Measurements from ENCODE around the gene FAM170B.

FAM170B gene

DNA sequence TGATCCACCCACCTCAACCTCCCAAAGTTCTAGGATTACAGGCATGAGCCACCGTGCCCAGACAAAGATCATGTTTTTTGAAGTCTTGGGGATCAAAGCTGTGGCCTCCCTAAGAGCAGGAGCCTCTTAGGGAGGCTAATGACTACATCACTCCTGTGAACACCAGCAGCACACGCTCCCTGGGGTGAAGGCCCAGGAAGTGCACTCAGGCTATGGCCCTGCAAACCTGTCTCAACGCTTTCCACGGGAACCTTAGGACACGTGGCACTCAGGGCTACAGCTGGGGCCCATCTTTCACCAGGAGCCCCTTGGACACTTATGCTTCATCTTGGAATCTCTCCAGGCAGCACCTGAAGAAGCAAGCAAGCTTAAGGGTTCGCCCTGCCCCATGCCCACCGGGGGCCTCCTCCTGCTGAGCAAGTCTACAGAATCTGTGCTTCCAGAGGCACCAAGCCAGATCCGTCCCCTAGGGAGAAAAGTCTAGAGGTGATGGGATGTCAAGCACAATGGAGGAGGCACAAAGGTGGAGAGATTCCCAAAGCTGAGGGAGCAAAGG lies 36.9 kb downstream of the FAM170B start:
- DNase-seq, result no peak

DNA sequence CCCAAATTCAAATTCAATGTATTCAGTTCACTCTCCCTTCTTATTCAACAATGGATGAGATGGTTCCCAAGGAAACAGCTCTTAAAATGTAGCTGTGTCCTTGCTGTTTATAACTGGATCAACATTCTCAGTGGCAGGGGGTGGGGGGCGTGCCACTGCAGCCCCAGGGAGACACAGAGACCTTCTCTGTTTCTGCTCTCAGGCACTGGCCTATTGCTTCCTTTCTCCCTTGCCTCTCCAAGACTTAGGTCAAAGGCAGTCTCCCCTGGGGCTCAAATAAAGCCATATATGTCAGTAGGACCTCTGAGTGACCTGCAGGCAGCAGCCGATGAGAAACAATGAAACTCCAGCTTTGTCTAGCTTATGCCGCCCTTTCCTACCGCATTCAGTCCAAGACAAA lies 39.2 kb downstream of the FAM170B start:
- DNase-seq, result no peak

- DNase-seq, result no peak
Observed at GRCh38 chr10:49093922-49094321, 39.9 kb downstream of the FAM170B start.

GRCh38 chr10:49092477-49092876 lies 41.3 kb downstream of the FAM170B start:
- DNase-seq, result no peak

- DNase-seq, result no peak
Observed at GRCh38 chr10:49091450-49092210, 42.2 kb downstream of the FAM170B start.

- no peak for DNase-seq
Observed at GRCh38 chr10:49090696-49091380, 43.0 kb downstream of the FAM170B start.

DNA sequence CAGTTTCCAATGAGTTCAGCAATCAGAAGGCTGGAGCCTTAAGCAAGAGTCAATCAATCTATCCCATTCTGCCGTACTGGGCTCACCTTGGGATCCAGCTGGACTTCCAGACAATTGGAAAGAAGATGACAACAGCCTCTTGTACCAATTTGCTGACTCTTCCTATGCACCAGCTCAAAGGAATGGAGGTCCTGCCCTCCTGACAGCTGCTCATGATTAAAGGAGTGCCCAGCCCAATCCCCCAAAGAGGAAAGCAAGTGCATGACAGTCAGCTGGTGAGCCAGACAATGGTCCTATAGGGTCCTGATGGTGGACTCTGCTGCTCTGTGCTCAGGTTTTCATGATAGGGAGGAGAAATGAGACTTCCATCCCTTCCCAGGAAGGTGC lies 43.6 kb downstream of the FAM170B start:
- no peak for DNase-seq

- no peak for DNase-seq
Observed at GRCh38 chr10:49089557-49090188, 44.1 kb downstream of the FAM170B start.

DNA sequence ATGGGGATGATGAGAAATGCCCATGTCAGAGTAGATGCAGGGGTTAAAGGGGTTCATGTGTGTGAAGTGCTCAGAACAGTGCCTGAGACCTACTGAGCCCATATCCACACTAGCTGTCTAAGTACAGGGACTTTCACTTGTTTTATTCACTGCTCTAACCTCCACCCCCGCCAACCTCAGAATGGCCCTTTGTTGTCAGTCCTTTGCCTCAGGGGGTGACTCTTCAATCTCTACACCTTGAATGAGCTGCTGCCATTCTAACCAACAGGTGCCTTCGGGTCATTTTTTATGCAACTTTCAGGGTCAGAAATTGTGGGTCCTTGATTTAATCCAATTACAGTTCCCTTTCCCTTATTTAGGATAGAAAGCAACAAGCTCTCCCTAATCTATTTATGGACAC lies 44.7 kb downstream of the FAM170B start:
- DNase-seq, result no peak

DNA sequence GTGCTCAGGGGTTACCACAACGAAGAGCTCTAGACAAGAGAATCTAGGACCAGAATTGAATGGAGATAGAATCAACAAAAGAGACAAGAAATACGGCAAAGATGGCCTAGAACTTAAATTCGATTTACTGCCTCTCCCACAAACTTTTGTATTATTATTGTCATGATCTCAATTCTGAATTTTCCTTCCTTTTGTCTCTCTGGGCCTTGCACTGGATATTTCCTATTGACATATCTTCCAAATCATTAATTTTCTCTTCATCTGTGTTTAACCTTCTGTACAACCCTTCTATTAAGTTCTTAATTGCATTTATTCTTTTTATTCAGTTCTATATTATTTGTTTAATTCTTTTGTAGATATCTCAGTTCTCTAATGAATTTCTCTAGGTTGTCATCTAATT lies 46.9 kb downstream of the FAM170B start:
- no peak for DNase-seq

DNA sequence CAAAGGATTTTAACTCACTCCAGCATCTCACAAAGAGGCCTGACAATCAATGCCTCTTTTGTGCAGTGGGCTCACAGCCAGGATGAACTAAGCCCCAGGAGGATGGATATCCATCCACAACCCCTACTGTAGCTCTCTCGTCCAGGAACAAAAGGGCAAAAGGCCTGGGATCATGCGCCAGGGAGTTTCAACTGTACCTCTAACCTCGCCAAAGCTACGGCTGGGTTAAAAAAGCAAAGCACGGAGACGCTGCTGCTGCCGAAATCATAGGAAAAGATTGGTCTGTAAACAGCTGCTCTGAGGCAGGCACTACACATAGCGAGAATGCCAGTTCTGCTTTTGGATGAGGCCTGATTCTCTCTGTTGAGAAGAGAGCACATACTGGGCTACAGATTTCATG lies 50.6 kb downstream of the FAM170B start:
- no peak for DNase-seq

GRCh38 chr10:49082766-49083165 lies 51.1 kb downstream of the FAM170B start:
- DNase-seq, result no peak

- no peak for DNase-seq
Observed at GRCh38 chr10:49081547-49082275, 52.1 kb downstream of the FAM170B start.

All from NCI-H1105 treated with DMSO at 0.1 percent for 48 hours (cell line).